Muscle of leg (tissue), 16 donors: ENCODE measurements around the gene BCL11A. TPM values are rescaled to one million over a fixed set of nuclear protein-coding genes. Genes with fewer than 3 reads are reported as not detected.

Source experiments
- DNase-seq: peaks from one replicate; pipeline ENCODE4 v3.0.0; 2013
- H3K27ac ChIP-seq: one replicate; pipeline ENCODE4 v1.5.1; 2013; ENCODE audit warnings: mild to moderate bottlenecking, low read length, control low read depth
- H3K27me3 ChIP-seq: one replicate; pipeline ENCODE4 v1.6.1; 2013; ENCODE audit warnings: low read length; ENCODE audit not compliant: control insufficient read depth, insufficient read depth
- H3K36me3 ChIP-seq: one replicate; pipeline ENCODE4 v1.6.1; 2013; ENCODE audit warnings: low read length; ENCODE audit not compliant: control insufficient read depth, insufficient read depth
- H3K4me1 ChIP-seq: one replicate; pipeline ENCODE4 v1.6.1; 2013; ENCODE audit warnings: low read length; ENCODE audit not compliant: control insufficient read depth, insufficient read depth
- H3K4me3 ChIP-seq: one replicate; pipeline ENCODE4 v1.5.1; 2013; ENCODE audit warnings: low read length, control low read depth
- H3K9me3 ChIP-seq: replicated peaks from 2 replicates; pipeline ENCODE4 v1.6.1; 2013; ENCODE audit warnings: low read depth, low read length; ENCODE audit not compliant: control insufficient read depth
- WGBS: methylation state at CpG from one replicate; pipeline ENCODE4 v1.1.5; 2013; ENCODE audit warnings: missing lambda C conversion rate; ENCODE audit not compliant: insufficient coverage; 5-methylcytosine and 5-hydroxymethylcytosine counted together
- long read RNA-seq, 11 donors: transcript quantifications; one replicate each; lab custom pipeline, GENCODE V29; 2026
- polyA plus RNA-seq, 8 donors: library from polyadenylated mRNA; unstranded; fragments of 120-200 nt; gene quantifications; one replicate each; pipeline versions ENCODE4 v1.2.1 to v1.2.3, GENCODE V29; 2013; ENCODE audit warnings: inconsistent platforms in 1 of 8, low replicate concordance in 1 of 8; ENCODE audit not compliant: insufficient read length in 8 of 8, insufficient read depth in 1 of 8
- total RNA-seq: library from RNA; stranded (reverse); fragments of 120-200 nt; gene quantifications from one replicate; pipeline ENCODE4 v1.2.4, GENCODE V29; 2013

The BCL11A gene
- total RNA-seq (1.1 TPM), polyA plus RNA-seq (10 to 100 TPM in 1 of 8 donors, 1 to 10 TPM in 7; 2.2 to 12.2 (median 2.7) TPM)
- long read RNA-seq, donor 1, result 0 reads
- long read RNA-seq, donor 2, result 0 reads
- long read RNA-seq, donor 3, result 0 reads
- long read RNA-seq, donor 4, full-length matches to known transcripts, result 1 of 1 reads
- long read RNA-seq, donor 4, partial matches to known transcripts, result 0 of 1 reads
- long read RNA-seq, donor 4, other reads (novel, unspliced or antisense), result 0 of 1 reads
- long read RNA-seq, donor 5, full-length matches to known transcripts, result 6 of 11 reads
- long read RNA-seq, donor 5, partial matches to known transcripts, result 5 of 11 reads
- long read RNA-seq, donor 5, other reads (novel, unspliced or antisense), result 0 of 11 reads
- long read RNA-seq, donor 6, full-length matches to known transcripts, result 2 of 2 reads
- long read RNA-seq, donor 6, partial matches to known transcripts, result 0 of 2 reads
- long read RNA-seq, donor 6, other reads (novel, unspliced or antisense), result 0 of 2 reads
- long read RNA-seq, donor 7, result 0 reads
- long read RNA-seq, donor 8, result 0 reads
- long read RNA-seq, donor 9, result 0 reads
- long read RNA-seq, donor 10, full-length matches to known transcripts, result 2 of 2 reads
- long read RNA-seq, donor 10, partial matches to known transcripts, result 0 of 2 reads
- long read RNA-seq, donor 10, other reads (novel, unspliced or antisense), result 0 of 2 reads
- long read RNA-seq, donor 11, result 0 reads

GRCh38 chr2:60553495-60554073, at the start of gene BCL11A:
Gene BCL11A (minus strand): TSS chr2:60553654. CDS start chr2:60553270, 384 bp downstream.
- under 1% methylated on average over 19 of the region's 35 CpGs for WGBS
- Histone ChIP-seq H3K36me3 (no peaks in the 10 kb centered on the region), H3K27ac (peak within 1 kb of the TSS; percentile 59), H3K4me3 (peak within 1 kb of the TSS; percentile 69), H3K4me1 (peaks cover 44% of the 10 kb centered on the region), H3K27me3 (peaks cover 86% of the 10 kb centered on the region), H3K9me3 (no peaks in the 10 kb centered on the region)
- peak; percentile 90 for DNase-seq

- 32% methylated on average over 9 of the region's 12 CpGs for WGBS
- DNase-seq, result peak; percentile 10
- H3K4me1 ChIP-seq, result no peaks in the 10 kb centered on the region
These were observed 49.5 kb upstream of the BCL11A start for GRCh38 chr2:60602828-60603532.

GRCh38 chr2:60602388-60602787, 48.9 kb upstream of the BCL11A start:
- WGBS, result no CpG with 5 or more reads among the region's 6 CpGs
- Histone ChIP-seq H3K27ac (no peak overlapping the region), H3K4me1 (no peaks in the 10 kb centered on the region), H3K9me3 (no peaks in the 10 kb centered on the region), H3K27me3 (no peaks in the 10 kb centered on the region), H3K4me3 (no peak overlapping the region), H3K36me3 (no peaks in the 10 kb centered on the region)
- DNase-seq, result no peak

More at GRCh38 chr2:60602828-60603532, 49.5 kb upstream of the BCL11A start:
- no peak overlapping the region for H3K27ac ChIP-seq
- no peaks in the 10 kb centered on the region for H3K27me3 ChIP-seq
- H3K9me3 ChIP-seq, result no peaks in the 10 kb centered on the region
- H3K4me3 ChIP-seq, result no peak overlapping the region
- H3K36me3 ChIP-seq, result no peaks in the 10 kb centered on the region

GRCh38 chr2:60598271-60598670, 44.8 kb upstream of the BCL11A start:
- 100% methylated on average over 1 of the region's 3 CpGs for WGBS
- no peaks in the 10 kb centered on the region for H3K4me1 ChIP-seq
- H3K4me3 ChIP-seq, result no peak overlapping the region
- H3K27me3 ChIP-seq, result no peaks in the 10 kb centered on the region
- no peaks in the 10 kb centered on the region for H3K36me3 ChIP-seq
- H3K27ac ChIP-seq, result no peak overlapping the region
- H3K9me3 ChIP-seq, result no peaks in the 10 kb centered on the region
- DNase-seq, result no peak

GRCh38 chr2:60597346-60597745, 43.9 kb upstream of the BCL11A start:
- WGBS, result no CpG with 5 or more reads among the region's 2 CpGs
- no peaks in the 10 kb centered on the region for H3K4me1 ChIP-seq
- no peaks in the 10 kb centered on the region for H3K27me3 ChIP-seq
- H3K36me3 ChIP-seq, result no peaks in the 10 kb centered on the region
- no peak overlapping the region for H3K27ac ChIP-seq
- peaks cover 2% of the 10 kb centered on the region for H3K9me3 ChIP-seq
- no peak for DNase-seq
- H3K4me3 ChIP-seq, result no peak overlapping the region

GRCh38 chr2:60596411-60596810, 43.0 kb upstream of the BCL11A start:
- H3K4me1 ChIP-seq, result no peaks in the 10 kb centered on the region
- H3K4me3 ChIP-seq, result no peak overlapping the region
- WGBS, result no CpG with 5 or more reads among the region's 2 CpGs
- H3K27ac ChIP-seq, result no peak overlapping the region
- no peak for DNase-seq
- H3K27me3 ChIP-seq, result no peaks in the 10 kb centered on the region
- peaks cover 2% of the 10 kb centered on the region for H3K9me3 ChIP-seq
- no peaks in the 10 kb centered on the region for H3K36me3 ChIP-seq

- Histone ChIP-seq H3K4me3 (no peak overlapping the region), H3K27ac (no peak overlapping the region), H3K9me3 (peaks cover 2% of the 10 kb centered on the region), H3K4me1 (no peaks in the 10 kb centered on the region), H3K27me3 (no peaks in the 10 kb centered on the region), H3K36me3 (no peaks in the 10 kb centered on the region)
- DNase-seq, result no peak
- WGBS, result no CpG with 5 or more reads among the region's 4 CpGs
These were observed 42.5 kb upstream of the BCL11A start for GRCh38 chr2:60595953-60596352.

- no peaks in the 10 kb centered on the region for H3K27me3 ChIP-seq
- no peak for DNase-seq
- no peaks in the 10 kb centered on the region for H3K36me3 ChIP-seq
- no peak overlapping the region for H3K4me3 ChIP-seq
- no peak overlapping the region for H3K27ac ChIP-seq
- peaks cover 2% of the 10 kb centered on the region for H3K9me3 ChIP-seq
- H3K4me1 ChIP-seq, result no peaks in the 10 kb centered on the region
These were observed 35.6 kb upstream of the BCL11A start for GRCh38 chr2:60589104-60589503.

- WGBS, result 93% methylated on average over 3 of the region's 6 CpGs
- H3K27me3 ChIP-seq, result peaks cover 15% of the 10 kb centered on the region
- no peak for DNase-seq
- H3K9me3 ChIP-seq, result no peaks in the 10 kb centered on the region
- no peaks in the 10 kb centered on the region for H3K36me3 ChIP-seq
- H3K27ac ChIP-seq, result no peak overlapping the region
- H3K4me3 ChIP-seq, result no peak overlapping the region
- H3K4me1 ChIP-seq, result peaks cover 2% of the 10 kb centered on the region
These were observed 32.6 kb upstream of the BCL11A start for GRCh38 chr2:60586081-60586480.

GRCh38 chr2:60585276-60585675, 31.8 kb upstream of the BCL11A start:
- no peak for DNase-seq
- Histone ChIP-seq H3K4me3 (no peak overlapping the region), H3K27ac (no peak overlapping the region), H3K36me3 (no peaks in the 10 kb centered on the region), H3K4me1 (peaks cover 2% of the 10 kb centered on the region), H3K9me3 (no peaks in the 10 kb centered on the region), H3K27me3 (peaks cover 20% of the 10 kb centered on the region)
- WGBS, result 93% methylated on average over 16 of the region's 25 CpGs
